Measurements from ENCODE around the gene WDFY3.
"Not testable (repeated sequence)": the region's sequence is repeated elsewhere in the genome, so short reads cannot be mapped to it uniquely, and the experiment has no call there.

The WDFY3 gene

GRCh38 chr4:84691170-84691691, 275.3 kb downstream of the WDFY3 start:
- no peak for TF ChIP-seq CTCF (IDR thresholded peaks at IDR 0.05; ENCODE audit: insufficient read depth, missing control alignments)
- no peak for FAIRE-seq
- DNase-seq (ENCODE audit: insufficient read length, low spot score) = no peak

GRCh38 chr4:84690481-84690880, 276.0 kb downstream of the WDFY3 start:
- FAIRE-seq = no peak
- no peak for DNase-seq (ENCODE audit: insufficient read length, low spot score)
- no peak for TF ChIP-seq CTCF (IDR thresholded peaks at IDR 0.05; ENCODE audit: insufficient read depth, missing control alignments)

GRCh38 chr4:84689197-84689596, 277.3 kb downstream of the WDFY3 start:
- DNase-seq (ENCODE audit: insufficient read length, low spot score) (no peak), FAIRE-seq (no peak)
- TF ChIP-seq CTCF (IDR thresholded peaks at IDR 0.05; ENCODE audit: insufficient read depth, missing control alignments) = no peak

GRCh38 chr4:84688605-84689004, 277.9 kb downstream of the WDFY3 start:
- DNase-seq (ENCODE audit: insufficient read length, low spot score) = no peak
- TF ChIP-seq CTCF (IDR thresholded peaks at IDR 0.05; ENCODE audit: insufficient read depth, missing control alignments) = no peak
- FAIRE-seq = no peak

- FAIRE-seq (no peak), DNase-seq (ENCODE audit: insufficient read length, low spot score) (no peak)
- no peak for TF ChIP-seq CTCF (IDR thresholded peaks at IDR 0.05; ENCODE audit: insufficient read depth, missing control alignments)
These were observed 281.4 kb downstream of the WDFY3 start for GRCh38 chr4:84685105-84685504.

- no peak for TF ChIP-seq CTCF (IDR thresholded peaks at IDR 0.05; ENCODE audit: insufficient read depth, missing control alignments)
- FAIRE-seq = no peak
- DNase-seq (ENCODE audit: insufficient read length, low spot score) = no peak
These were observed 282.1 kb downstream of the WDFY3 start for GRCh38 chr4:84684361-84684760.

- DNase-seq (ENCODE audit: insufficient read length, low spot score) (no peak), FAIRE-seq (no peak)
- no peak for TF ChIP-seq CTCF (IDR thresholded peaks at IDR 0.05; ENCODE audit: insufficient read depth, missing control alignments)
These were observed 283.2 kb downstream of the WDFY3 start for GRCh38 chr4:84683064-84683850.

- DNase-seq (ENCODE audit: insufficient read length, low spot score); FAIRE-seq: not testable (repeated sequence)
These were observed 283.8 kb downstream of the WDFY3 start for GRCh38 chr4:84682661-84683060.

Data from D721Med (cell line).